A549 (cell line): ENCODE measurements around the gene MAX.

Experiments used
- ATOH8 ChIP-seq: fragments of 250-450 bp; sonication (Bioruptor Pico); IDR thresholded peaks from 2 replicates; pipeline ENCODE4 v1.5.0; 2020; ENCODE audit warnings: low read depth, mild to moderate bottlenecking, moderate library complexity
- BHLHE40 ChIP-seq: IDR thresholded peaks from 2 replicates; pipeline ENCODE4 v1.6.1; 2012; ENCODE audit warnings: low read depth, low read length, inconsistent platforms
- CHD4 ChIP-seq: fragments of 200-600 bp; sonication (generic); IDR thresholded peaks from 2 replicates; pipeline ENCODE4 v1.6.1; 2016; ENCODE audit warnings: antibody characterized with exemption, mild to moderate bottlenecking, borderline replicate concordance
- CTCF ChIP-seq: fragments of >200 bp; sonication (Bioruptor Twin); formaldehyde crosslinking; IDR thresholded peaks from 3 replicates; pipeline ENCODE4 v1.5.1; 2016
- ELK1 ChIP-seq: fragments of 150-350 bp; IDR thresholded peaks from 2 replicates; pipeline ENCODE4 v1.6.1; 2014; ENCODE audit warnings: low read depth, mild to moderate bottlenecking, low read length
- MAFK ChIP-seq: fragments of 450-650 bp; IDR thresholded peaks from 2 replicates; pipeline ENCODE4 v1.6.1; 2014; ENCODE audit not compliant: partially characterized antibody
- REST ChIP-seq: fragments of 200-600 bp; sonication (generic); IDR thresholded peaks from 2 replicates; pipeline ENCODE4 v1.6.1; 2016; ENCODE audit warnings: antibody characterized with exemption, mild to moderate bottlenecking, moderate library complexity

GRCh38 chr14:65071544-65071943 lies 30.8 kb downstream of the MAX start:
- no peak for TF ChIP-seq CTCF
- TF ChIP-seq BHLHE40 = no peak
- no peak for TF ChIP-seq CHD4
- no peak for TF ChIP-seq ATOH8 (CRISPR knock-in tag)
- no peak for TF ChIP-seq REST
- no peak for TF ChIP-seq MAFK
- TF ChIP-seq ELK1 = no peak
